ENCODE results near the gene PARK7.
A peak's percentile ranks its signal among the peaks of the same experiment; 100 is the strongest.

The PARK7 gene

DNA sequence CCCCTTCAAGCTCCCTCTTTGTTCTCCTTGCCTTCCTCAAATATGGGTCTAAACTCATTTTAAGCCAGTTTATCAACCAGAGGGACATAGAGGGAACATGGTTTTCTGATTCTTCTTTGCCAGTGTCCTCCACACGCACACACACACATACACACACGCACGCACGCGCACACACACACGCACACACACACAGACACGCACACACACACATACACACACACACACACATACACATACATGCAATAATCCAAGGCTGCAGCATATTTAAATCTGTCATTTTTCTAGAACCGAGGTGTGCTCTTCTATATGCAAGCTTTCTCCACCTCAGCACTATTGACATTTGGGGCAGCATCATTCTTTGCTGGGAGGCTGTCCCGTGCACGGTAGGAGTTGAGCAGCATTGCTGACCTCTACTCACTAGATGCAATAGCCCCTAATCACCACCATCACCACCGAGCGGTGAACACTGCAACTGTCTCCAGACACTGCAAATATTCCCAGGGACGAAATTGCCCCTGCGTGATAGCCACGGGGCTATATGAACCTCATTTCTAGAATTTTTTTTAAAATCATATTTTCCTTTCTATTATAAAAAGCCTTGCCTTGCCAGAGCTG is 28.9 kb upstream of the PARK7 start:
- TF ChIP-seq, protein P1, sequence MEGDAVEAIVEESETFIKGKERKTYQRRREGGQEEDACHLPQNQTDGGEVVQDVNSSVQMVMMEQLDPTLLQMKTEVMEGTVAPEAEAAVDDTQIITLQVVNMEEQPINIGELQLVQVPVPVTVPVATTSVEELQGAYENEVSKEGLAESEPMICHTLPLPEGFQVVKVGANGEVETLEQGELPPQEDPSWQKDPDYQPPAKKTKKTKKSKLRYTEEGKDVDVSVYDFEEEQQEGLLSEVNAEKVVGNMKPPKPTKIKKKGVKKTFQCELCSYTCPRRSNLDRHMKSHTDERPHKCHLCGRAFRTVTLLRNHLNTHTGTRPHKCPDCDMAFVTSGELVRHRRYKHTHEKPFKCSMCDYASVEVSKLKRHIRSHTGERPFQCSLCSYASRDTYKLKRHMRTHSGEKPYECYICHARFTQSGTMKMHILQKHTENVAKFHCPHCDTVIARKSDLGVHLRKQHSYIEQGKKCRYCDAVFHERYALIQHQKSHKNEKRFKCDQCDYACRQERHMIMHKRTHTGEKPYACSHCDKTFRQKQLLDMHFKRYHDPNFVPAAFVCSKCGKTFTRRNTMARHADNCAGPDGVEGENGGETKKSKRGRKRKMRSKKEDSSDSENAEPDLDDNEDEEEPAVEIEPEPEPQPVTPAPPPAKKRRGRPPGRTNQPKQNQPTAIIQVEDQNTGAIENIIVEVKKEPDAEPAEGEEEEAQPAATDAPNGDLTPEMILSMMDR (IDR thresholded peaks at IDR 0.05; ENCODE audit: borderline replicate concordance, insufficient read depth, low read depth, low read length): no peak
- H3K4me3 ChIP-seq (ENCODE audit: low read depth, low read length): no peak overlapping the region

DNA sequence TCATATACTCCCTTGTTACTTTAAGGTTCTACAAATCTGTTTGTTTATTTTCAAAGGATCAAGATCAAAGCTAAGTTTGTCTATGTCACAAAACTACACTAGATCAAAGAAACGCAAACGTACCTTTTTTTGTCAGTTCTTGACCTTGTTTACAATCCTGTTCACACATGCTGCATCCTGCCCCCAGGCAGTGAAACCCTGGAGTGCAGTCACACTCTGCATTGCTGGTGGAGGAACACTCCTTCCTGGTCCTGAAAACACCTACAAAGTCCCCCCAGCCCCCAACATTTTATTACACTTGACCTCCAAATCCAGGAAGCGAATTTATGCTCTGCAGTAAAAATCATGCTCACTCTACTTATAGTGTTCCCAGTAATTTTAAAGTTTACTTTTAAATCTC is 23.4 kb upstream of the PARK7 start:
- TF ChIP-seq, protein P1 (IDR thresholded peaks at IDR 0.05; ENCODE audit: borderline replicate concordance, insufficient read depth, low read depth, low read length): no peak
- H3K4me3 ChIP-seq (ENCODE audit: low read depth, low read length): no peak overlapping the region

DNA sequence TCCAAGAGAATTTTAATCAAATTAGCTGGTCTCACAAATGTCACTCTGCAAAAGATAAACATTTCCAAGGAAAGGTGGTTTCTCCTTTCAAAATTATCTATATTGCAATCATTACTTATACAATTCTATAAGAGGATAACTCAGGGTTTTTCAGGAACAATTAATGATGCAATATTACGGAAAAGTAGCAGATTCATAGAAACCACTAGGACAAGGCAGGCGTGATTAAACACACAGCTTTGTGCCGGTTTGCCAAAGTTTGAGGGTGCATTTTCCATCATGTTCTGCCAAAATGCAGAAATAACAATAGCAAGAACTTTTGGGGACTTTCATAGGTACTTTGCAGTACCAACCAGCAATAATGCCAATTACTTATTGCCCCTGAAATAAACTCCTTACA is 21.5 kb upstream of the PARK7 start:
- H3K4me3 ChIP-seq (ENCODE audit: low read depth, low read length): no peak overlapping the region
- TF ChIP-seq, protein P1 (IDR thresholded peaks at IDR 0.05; ENCODE audit: borderline replicate concordance, insufficient read depth, low read depth, low read length): no peak

DNA sequence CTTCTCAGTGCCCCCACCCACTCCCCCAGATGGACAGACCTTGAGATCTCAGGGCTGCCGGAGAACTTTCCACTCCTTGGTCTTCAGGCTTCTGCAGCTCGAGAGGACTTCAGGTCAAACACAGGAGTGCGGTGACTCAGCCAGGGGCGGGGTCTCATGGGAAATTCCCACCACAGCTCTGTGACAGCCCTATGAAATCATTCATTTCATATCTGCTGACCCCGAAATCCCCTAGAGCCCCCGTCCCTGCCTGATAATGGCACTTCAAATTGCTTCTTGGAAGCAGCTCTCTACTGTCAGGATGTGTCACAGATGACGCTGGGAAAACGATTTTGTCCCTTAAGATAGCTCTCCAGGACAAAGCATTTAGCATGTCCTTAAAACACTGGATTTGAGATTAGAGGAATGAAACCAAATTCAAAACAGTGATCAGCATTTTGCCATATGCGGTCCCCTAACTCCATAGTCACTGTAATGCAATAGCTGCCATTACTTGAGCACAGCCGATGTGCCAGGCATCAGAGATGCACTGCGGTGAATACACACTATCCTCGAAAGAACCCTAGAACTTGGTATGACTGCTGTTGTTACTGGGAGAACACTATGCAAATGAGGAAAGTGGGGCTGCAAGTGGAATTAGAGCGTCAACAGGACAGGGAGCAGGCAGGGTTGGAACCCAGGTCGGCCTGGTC is 20.6 kb upstream of the PARK7 start, which contains the start of gene TNFRSF9:
Gene TNFRSF9, minus strand, starts transcription at position 95 of the 692 bp plus-strand sequence. CDS start 845 bp downstream, outside the sequence.
- TF ChIP-seq, protein P1 (IDR thresholded peaks at IDR 0.05; ENCODE audit: borderline replicate concordance, insufficient read depth, low read depth, low read length): no peak
- no peak within 1 kb of the TSS for H3K4me3 ChIP-seq (ENCODE audit: low read depth, low read length)

DNA sequence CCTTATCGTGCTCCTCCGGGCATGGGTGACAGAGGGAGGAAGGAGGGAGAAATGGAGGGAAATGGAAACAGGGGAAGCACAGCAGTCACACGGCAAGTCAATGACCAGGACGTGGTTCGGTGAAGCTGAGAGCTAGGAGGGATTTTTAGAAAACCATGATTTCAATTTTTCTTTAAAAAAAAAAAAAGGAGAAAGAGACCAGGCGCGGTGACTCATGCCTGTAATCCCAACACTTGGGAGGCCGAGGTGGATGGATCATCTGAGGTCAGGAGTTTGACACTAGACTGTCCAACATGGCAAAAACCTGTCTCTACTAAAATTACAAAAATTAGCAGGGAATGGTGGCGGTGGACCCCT is 20.1 kb upstream of the PARK7 start:
- TF ChIP-seq, protein P1 (IDR thresholded peaks at IDR 0.05; ENCODE audit: borderline replicate concordance, insufficient read depth, low read depth, low read length): no peak
- no peak overlapping the region for H3K4me3 ChIP-seq (ENCODE audit: low read depth, low read length)

DNA sequence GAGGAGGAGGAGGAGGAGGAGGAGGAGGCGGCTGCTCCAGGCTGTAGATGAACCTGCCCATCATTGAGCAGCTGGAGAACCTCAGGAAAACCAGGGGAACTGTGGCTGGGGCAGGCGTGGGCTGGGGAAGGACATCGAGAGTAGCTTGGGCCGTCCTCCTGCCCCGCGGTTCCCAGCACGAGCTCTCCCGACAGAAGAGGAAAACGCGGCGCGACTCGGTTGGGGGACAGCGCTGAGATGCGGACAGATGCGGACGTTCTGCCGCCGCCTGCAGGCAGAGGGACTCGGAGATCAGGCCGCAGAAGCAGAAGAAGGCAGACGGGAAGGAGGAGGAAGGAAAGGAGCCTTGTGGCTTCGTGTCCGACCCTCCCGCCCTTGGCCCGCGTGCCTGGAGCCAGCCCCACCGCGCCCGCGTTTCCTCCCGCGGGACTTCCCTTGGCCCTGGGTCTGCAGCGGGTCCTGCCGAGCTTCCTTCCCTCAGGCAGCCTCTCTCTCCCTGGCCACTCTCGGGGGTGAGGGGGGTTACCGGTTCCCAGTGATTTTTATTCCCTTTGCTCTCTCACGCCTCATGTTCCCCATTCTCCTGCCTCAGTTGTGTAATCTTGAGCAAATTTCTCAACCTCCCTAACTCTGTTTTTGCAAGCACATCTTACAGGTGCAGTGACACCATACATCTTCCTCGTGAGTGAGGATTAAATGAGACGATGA is 19.1 kb upstream of the PARK7 start:
- no peak overlapping the region for H3K4me3 ChIP-seq (ENCODE audit: low read depth, low read length)
- TF ChIP-seq, protein P1 (IDR thresholded peaks at IDR 0.05; ENCODE audit: borderline replicate concordance, insufficient read depth, low read depth, low read length): peak; percentile 26; the same call in 1 of the 2 replicates
